Activated T-cell treated with anti-CD3 and anti-CD28 coated beads for 1 hour (primary cell): ENCODE results near the gene HAUS7.

ENCODE experiments used
- DNase-seq: peaks from one replicate; pipeline ENCODE4 v3.0.0-alpha.2; 2020; ENCODE audit warnings: low read depth

The HAUS7 gene

GRCh38 chrX:153438532-153438931 lies 31.8 kb downstream of the HAUS7 start:
- DNase-seq = no peak

DNA sequence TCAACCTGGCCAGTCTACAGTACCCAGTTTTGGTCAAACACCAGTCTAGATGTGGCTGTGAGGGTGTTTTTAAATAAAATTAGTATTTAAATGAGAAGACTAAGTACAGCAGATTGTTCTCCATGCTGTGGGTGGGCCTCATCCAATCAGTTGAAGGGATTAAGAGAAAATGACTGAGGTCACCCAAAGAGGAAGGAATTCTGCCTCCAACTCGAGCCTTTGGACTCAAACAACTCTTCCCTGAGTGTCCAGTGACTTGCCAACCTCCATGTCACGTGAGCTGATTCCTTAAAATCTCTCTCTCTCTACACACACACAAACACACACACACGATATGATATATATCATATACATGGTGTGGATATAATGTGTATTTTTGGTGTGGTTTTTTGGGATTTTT lies 34.5 kb downstream of the HAUS7 start:
- DNase-seq = no peak

- DNase-seq = no peak
Measured at GRCh38 chrX:153434801-153435200, 35.6 kb downstream of the HAUS7 start.

DNA sequence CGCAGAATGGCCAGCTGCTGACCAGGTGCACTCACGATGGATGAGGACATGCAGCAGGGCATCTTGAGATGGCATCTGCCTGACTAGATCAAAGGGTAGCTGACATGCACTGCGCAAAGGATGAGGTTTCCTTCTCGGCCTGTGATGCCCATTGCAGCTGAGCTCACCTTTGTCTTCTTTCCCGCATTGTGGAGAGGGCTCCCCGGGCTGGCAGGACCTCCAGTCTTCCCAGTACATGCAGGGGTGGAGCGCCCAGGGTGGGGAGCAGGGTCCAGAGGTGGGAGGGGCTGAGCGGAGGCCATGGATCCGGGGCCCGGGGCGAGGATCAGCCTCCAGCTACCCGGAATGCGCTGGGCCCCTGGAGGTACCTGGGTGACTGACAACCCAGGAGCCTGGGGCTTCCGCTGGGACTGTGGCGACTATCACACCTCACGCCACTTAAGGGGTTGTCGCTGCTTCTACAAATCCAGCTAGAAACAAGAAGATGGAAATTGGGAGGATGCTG lies 36.5 kb downstream of the HAUS7 start:
- no peak for DNase-seq

GRCh38 chrX:153433161-153433680 lies 37.2 kb downstream of the HAUS7 start:
- DNase-seq = no peak

DNA sequence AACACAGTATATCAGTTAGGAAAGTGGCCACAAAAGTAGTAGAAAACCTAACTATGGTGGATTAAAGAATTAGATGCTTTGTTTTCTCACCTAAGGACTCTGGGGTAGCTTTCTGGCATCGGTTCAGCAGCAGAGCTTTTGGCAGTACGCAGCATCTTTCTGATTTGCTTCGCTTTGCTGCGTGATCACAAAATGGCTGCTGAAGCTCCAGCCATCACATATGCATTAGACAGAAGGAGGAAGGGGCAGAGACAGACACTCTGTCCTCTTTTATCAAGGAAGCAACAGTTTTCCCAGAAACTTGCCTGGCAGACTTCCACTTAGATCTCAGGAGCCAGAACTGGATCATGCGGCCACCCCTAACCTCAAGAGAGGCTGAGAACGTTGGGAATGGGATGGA lies 39.6 kb downstream of the HAUS7 start:
- no peak for DNase-seq

DNA sequence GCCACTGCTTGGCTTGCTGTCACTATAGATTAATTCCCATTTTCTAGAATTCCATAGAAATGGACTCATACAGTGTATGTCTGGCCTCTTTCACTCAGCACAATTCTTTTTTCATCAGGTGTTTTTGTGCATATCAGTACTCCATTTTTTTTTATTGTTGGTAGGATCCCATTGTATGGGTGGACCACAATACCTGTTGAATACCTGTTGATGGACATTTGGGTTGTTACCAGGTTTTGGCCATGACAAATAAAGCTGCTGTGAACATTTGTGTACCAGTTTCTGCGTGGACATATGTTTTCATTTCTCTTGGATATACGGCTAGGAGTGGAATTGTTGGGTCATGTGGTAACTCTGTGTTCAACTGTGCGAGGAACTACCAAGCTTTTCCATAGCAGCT lies 44.2 kb downstream of the HAUS7 start:
- DNase-seq = no peak

- DNase-seq = no peak
Measured at GRCh38 chrX:153423652-153424051, 46.7 kb downstream of the HAUS7 start.

GRCh38 chrX:153421856-153422255 lies 48.5 kb downstream of the HAUS7 start:
- no peak for DNase-seq

DNA sequence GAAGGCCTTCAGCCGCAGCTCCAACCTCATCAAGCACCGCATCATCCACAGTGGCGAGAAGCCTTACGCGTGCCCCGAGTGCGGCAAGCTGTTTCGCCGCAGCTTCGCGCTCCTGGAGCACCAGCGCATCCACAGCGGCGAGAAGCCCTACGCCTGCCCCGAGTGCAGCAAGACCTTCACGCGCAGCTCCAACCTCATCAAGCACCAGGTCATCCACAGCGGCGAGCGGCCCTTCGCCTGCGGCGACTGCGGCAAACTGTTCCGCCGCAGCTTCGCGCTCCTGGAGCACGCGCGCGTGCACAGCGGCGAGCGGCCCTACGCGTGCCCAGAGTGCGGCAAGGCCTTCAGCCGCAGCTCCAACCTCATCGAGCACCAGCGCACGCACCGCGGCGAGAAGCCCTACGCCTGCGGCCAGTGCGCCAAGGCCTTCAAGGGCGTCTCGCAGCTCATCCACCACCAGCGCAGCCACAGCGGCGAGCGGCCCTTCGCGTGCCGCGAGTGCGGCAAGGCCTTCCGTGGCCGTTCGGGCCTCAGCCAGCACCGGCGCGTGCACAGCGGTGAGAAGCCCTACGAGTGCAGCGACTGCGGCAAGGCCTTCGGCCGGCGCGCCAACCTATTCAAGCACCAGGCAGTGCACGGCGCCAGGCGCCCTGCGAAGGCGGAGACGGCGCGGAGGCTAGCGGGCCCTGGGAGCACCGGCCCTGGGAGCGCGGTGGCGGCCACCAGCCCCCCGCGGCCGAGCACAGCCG lies 49.4 kb downstream of the HAUS7 start:
- no peak for DNase-seq

GRCh38 chrX:153417637-153418036 lies 52.7 kb downstream of the HAUS7 start:
- no peak for DNase-seq

DNA sequence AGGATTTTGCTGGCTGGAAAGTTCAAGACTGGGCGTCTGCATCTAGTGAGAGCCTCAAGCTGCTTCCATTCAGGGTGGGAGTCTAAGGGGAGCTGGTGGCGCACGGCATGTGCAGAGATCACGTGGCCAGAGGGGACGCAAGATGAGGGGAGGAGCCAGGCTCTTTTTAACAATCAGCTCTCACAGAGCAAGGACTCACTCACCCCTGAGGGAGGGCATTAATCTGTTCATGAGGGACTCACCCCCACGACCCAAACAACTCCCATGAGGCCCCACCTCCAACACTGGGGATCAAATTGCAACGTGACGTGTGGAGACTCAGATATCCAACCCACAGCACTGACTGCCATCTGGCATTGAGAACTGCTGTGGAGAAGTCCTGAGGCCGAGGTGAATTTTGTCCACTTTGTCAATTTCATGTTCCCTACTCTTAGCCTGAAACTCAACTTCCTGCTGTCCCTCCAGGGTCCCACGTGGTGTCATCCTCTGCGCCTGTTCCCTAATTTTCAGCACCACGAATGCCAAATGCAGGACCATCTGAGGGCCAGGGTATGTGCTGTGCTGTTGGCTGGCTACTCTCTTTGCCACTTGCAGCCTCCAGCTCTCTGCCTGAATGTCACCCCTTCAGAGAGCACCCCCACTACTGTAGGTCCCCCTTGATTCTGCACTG lies 53.5 kb downstream of the HAUS7 start:
- DNase-seq = no peak

GRCh38 chrX:153414856-153415510 lies 55.4 kb downstream of the HAUS7 start:
- DNase-seq = no peak

DNA sequence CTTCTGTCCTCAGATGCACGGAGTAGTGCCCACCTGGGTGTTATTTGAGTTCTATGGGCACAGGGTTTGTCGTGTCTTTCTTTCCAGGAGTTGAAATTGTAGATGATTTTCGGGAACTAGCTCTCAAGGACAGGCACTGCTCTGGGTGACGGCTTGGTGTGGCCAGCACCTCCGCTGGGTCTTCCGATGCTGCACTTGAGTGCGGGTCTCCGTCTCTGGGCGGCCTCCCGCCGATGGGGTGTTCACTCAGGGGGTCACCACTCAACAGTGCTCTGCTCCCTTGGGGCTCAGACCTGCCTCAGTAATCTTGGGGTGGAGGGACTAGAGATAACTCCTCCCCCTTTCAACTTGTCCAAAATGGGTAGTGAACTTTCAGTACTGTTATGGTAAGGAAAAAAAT lies 56.6 kb downstream of the HAUS7 start:
- DNase-seq = no peak

DNA sequence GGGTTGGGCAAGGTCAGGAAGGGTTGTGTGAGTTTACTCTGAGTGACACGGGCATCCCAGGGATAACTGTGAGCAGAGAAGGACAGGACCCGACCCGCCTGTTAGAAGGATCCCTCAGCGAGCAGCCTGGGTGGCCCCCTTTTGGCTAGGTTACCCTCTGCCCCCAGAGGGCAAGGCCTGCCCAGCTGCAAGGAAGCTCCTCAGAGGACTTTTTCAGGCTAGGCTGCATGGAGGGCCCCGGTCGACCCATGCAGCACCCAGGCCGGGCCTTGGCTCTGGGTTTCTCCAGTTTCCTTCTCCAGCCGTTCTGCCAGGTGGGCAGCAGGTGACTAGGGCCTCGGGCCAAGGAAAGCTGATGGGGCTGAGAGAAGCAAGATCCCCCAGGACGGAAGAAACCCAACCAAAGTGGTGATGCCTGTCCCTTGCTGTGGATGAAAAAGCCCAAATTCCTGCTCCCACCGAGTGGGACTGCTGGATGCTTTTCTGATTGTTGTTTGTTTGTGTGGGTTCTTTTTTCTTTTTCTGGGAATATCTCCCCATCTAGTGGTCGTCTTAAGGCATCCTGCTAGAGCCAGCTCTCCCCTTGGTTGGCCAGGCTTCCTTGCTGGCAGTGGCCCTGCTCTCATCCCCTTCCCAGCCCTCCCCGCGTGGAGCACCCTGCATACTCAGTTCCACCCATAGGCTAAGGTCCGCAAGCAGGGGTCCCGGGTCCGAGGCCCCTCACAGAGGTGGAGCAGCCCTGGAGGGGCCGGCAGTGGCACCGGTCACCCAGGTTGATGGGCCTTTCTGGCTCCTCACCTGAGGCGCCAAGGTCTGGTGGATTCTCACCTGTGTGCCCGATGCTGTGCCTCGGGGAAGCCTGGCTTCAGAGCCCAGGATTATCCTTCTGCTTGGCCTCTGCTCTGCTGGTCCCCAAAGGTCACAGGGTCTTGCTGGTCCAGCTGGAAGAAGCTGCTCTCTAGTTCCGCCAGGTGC lies 57.3 kb downstream of the HAUS7 start:
- no peak for DNase-seq

GRCh38 chrX:153411988-153412574 lies 58.3 kb downstream of the HAUS7 start:
- DNase-seq = no peak

GRCh38 chrX:153411255-153411987 lies 59.0 kb downstream of the HAUS7 start, which contains the start of gene ZFP92:
Gene ZFP92, plus strand, starts transcription at chrX:153411472. Its CDS starts 6,851 bp downstream, at chrX:153418323.
- no peak for DNase-seq

GRCh38 chrX:153410888-153411254 lies 59.5 kb downstream of the HAUS7 start:
- no peak for DNase-seq

GRCh38 chrX:153410373-153410772 lies 60.0 kb downstream of the HAUS7 start:
- no peak for DNase-seq

GRCh38 chrX:153409414-153410101 lies 60.8 kb downstream of the HAUS7 start:
- DNase-seq = no peak
